Choroid plexus epithelial cell (primary cell): Measurements from ENCODE around the gene MYADM.
A peak's percentile ranks its signal among the peaks of the same experiment; 100 is the strongest.
"Not testable (repeated sequence)": the region's sequence is repeated elsewhere in the genome, so short reads cannot be mapped to it uniquely, and the experiment has no call there.

Experiments
- DNase-seq: peaks from one replicate; pipeline ENCODE4 v3.0.0-alpha.2; 2010; ENCODE audit warnings: low read depth
- H3K4me3 ChIP-seq: 2 replicates; pipeline ENCODE4 v1.5.1; 2011; ENCODE audit warnings: low read depth, mild to moderate bottlenecking, control low read depth, low read length, moderate library complexity
- TF ChIP-seq, protein P1 (sequence below): conservative IDR thresholded peaks from 2 replicates; pipeline ENCODE4 v1.5.1; 2011; ENCODE audit warnings: low read depth, mild to moderate bottlenecking, control low read depth, inconsistent platforms, low read length, moderate library complexity

Gene MYADM

DNA sequence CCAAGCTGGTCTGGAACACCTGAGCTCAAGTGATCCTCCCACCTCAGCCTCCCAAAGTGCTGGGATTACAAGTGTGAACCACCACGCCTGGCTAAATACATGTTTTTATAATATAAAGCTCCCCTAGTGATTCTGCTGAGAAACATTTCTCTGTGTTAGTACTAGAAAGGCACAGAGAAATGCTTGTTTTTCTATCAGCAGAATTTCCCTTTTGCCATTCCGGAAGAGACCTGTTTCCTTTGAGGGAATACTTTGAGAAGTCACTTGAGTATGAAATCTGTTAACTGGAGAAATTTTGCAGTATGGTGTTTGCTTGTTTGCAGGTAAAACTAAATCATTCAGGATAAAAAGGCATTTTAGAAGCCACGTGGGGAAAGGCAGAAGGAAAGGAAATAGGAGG lies 39.2 kb upstream of the MYADM start:
- no peak overlapping the region for H3K4me3 ChIP-seq
- DNase-seq = no peak
- TF ChIP-seq, protein P1, sequence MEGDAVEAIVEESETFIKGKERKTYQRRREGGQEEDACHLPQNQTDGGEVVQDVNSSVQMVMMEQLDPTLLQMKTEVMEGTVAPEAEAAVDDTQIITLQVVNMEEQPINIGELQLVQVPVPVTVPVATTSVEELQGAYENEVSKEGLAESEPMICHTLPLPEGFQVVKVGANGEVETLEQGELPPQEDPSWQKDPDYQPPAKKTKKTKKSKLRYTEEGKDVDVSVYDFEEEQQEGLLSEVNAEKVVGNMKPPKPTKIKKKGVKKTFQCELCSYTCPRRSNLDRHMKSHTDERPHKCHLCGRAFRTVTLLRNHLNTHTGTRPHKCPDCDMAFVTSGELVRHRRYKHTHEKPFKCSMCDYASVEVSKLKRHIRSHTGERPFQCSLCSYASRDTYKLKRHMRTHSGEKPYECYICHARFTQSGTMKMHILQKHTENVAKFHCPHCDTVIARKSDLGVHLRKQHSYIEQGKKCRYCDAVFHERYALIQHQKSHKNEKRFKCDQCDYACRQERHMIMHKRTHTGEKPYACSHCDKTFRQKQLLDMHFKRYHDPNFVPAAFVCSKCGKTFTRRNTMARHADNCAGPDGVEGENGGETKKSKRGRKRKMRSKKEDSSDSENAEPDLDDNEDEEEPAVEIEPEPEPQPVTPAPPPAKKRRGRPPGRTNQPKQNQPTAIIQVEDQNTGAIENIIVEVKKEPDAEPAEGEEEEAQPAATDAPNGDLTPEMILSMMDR = no peak

DNA sequence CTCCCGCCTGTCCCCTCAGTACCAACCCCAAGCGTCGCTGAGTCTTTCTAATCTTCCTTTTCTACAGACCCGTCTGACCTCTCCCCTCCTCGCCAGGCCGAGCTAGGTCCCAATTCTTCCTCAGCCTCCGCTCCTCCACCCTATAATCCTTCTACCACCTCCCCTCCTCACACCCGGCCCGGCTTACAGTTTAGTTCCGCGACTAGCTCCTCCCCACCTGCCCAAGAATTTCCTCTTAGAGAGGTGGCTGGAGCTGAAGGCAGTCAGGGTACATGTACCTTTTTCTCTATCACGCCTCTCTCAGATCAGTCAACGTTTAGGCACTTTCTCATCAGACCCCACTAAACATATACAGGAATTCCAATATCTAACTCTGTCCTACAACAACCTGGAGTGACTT lies 34.8 kb upstream of the MYADM start:
- not testable (repeated sequence) for H3K4me3 ChIP-seq, DNase-seq

DNA sequence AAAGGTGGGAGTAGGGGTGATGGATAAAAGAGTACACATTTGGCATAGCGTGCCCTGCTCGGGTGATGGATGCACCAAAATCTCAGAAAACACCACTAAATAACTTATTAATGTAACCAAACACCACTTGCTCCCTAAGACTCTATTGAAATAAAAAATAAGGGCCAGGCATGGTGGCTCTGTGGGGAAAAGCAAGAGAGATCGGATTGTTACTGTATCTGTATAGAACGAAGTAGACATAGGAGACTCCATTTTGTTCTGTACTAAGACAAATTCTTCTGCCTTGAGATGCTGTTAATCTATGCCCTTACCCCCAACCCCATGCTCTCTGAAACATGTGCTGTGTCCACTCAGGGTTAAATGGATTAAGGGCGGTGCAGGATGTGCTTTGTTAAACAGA lies 29.2 kb upstream of the MYADM start:
- H3K4me3 ChIP-seq, DNase-seq: not testable (repeated sequence)

DNA sequence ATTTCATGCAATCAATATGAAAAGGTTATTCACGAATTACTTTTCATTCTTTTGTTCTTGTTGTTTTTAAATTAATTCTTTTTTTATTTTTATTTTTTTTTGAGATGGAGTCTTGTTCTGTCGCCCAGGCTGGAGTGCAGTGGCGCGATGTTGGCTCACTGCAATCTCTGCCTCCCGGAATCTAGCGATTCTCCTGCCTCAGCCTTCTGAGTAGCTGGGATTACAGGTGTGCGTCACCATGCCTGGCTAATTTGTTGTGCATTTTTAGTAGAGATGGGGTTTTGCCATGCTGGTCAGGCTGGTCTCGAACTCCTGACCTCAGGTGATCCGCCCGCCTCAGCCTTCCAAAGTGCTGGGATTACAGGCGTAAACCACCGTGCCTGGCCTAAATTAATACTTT lies 27.4 kb upstream of the MYADM start:
- not testable (repeated sequence) for DNase-seq, H3K4me3 ChIP-seq

DNA sequence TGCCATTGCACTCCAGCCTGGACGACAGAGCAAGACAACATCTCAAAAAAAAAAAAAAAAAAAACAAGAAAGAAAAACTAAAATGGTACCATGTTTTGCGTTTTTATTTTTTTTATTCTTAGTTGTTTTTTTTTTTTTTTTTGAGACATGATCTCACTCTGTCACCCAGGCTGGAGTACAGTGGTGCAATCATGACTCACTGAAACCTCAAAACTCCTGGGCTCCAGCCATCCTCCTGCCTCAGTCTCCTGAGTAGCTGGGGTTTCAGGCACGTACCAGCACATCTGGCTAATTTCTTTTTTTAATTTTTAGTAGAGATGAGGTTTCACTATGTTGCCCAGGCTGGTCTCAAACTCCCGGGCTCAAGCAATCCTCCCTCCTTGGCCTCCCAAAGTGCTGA lies 26.8 kb upstream of the MYADM start:
- peak; percentile 92 for DNase-seq

DNA sequence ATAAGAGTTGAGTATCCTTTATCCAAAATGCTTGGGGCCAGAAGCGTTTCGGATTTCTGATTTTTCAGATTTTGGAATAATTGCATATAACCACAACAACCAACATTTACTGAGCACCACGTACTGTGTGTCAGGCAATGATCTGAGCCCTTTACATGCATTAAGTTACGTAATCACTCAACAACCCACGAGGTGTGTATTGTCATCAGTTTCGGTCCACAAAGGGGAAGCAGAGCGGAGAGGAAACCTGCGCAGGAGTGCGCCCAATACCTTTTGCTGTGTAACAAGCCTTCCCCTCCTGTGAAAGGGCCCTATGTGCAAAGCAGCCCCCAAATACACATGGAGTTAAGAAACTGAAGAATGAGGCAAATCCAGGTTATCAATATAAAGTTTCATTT lies 22.8 kb upstream of the MYADM start:
- TF ChIP-seq, protein P1 = no peak
- H3K4me3 ChIP-seq = no peak overlapping the region
- DNase-seq = no peak

More for the DNA sequence above, 26.8 kb upstream of the MYADM start:
- not testable (repeated sequence) for H3K4me3 ChIP-seq

DNA sequence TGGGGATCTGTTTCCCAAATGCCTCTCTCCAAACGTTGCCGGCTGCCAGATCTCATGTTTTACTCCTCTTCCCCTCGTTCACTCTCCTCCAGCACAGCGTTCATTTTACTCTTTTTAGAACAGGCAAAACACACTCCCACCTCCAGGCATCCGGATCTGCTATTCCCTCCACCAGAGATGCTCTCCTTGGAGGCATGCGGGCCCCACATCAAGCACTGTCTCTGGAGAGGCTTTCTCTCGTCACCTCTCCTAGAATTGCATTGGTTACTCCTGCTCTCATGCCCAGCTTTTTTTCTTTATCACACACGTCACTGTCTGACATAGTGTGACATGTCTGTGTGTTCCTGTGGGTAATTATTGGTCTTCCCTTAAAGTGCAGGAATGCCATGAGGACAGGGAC lies 20.1 kb upstream of the MYADM start:
- H3K4me3 ChIP-seq = no peak overlapping the region
- no peak for DNase-seq
- TF ChIP-seq, protein P1 = no peak

DNA sequence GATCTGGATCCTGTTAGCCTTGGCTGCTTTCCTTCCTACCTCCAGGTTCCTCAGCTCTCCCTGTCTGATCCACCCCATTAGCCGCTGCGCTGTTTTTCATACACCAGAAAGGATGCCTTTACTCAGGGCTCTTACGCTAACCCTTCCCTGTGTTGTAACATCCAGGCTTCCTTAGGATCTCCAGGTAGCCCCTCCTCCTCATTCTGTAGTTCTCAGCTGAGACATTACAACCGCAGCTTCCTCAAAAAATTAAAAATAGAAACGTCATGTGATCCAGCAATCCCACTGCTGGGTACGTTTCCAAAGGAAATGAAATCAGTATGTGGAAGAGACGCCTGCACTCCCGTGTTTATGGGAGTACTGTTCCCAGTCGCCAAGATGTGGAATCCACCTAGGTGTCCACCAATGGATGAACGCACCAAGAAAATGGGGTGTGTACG lies 18.4 kb upstream of the MYADM start:
- peak overlapping the region; percentile 5 for H3K4me3 ChIP-seq
- TF ChIP-seq, protein P1 = no peak

DNA sequence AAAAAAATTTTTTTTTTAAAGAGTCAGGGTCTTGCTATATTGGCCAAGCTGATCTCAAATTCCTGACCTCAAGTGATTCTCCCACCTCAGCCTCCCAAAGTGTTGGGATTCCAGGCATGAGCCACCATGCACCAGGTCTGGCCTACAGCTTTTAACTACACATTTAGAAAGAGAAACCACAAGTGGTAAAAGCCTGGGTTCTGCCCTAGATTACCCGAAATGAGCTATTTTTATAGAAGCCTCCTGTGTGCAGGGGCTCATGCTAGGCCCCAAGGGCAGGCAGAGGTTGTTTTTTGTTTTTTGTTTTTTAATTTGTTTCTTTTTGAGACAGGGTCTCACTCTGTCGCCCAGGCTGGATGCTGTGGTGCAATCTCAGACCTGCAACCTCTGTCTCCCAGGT lies 14.0 kb upstream of the MYADM start:
- DNase-seq = no peak
- TF ChIP-seq, protein P1 = no peak
- no peak overlapping the region for H3K4me3 ChIP-seq

More for the DNA sequence above, 18.4 kb upstream of the MYADM start:
- peak; percentile 72 for DNase-seq
